DMS53 treated with DMSO at 0.1 percent for 48 hours (cell line): ENCODE data around the gene NDUFA11.
"Not testable (repeated sequence)": the region's sequence is repeated elsewhere in the genome, so short reads cannot be mapped to it uniquely, and the experiment has no call there.

Experiments used
- DNase-seq: peaks from one replicate; lab custom pipeline; 2025; ENCODE audit not compliant: unreplicated experiment; lab: John Stamatoyannopoulos, UW

NDUFA11 gene

GRCh38 chr19:5863030-5863665 lies 40.4 kb downstream of the NDUFA11 start:
- no peak for DNase-seq

- DNase-seq, result no peak
Measured at GRCh38 chr19:5857203-5858081, 46.1 kb downstream of the NDUFA11 start.

DNA sequence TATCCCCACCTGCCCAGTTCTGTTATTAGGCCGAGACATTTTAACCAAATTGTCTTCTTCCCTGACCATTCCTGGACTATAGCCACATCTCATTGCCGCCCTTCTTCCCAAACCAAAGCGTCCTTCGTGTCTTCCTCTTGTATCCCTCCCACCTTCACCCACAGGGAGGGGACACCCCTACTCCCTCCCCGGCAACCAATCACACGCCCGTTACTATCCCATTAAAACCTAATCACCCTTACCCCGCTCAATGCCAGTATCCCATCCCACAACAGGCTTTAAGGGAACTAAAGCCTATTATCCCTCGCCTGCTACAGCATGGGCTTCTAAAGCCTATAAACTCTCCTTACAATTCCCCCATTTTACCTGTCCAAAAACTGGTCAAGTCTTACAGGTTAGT lies 48.4 kb downstream of the NDUFA11 start:
- not testable (repeated sequence) for DNase-seq

- not testable (repeated sequence) for DNase-seq
Measured at GRCh38 chr19:5854121-5854520, 49.5 kb downstream of the NDUFA11 start.

DNA sequence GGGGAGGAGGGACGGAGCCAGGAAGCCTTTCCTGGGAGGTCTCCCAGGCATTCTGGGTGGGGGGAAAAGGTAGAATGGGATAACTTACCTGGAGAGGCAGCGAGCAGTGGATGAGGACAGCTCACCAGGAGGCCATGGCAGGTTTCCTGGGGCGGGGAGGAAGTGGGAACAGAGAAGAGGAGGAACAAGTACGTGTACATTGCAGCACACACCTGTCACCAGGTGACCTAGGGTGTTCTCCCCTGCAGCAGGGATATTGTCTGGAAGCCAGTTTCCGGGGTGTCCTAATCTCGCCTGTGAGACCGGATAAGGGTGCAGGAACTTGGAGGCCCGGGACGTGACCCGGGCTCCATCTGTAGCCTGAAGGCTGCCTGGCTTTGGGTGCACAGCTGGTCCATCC lies 52.3 kb downstream of the NDUFA11 start, which contains the start of gene FUT3:
FUT3 (minus strand) TSS at position 148 of the 400 bp plus-strand sequence.
- no peak for DNase-seq

GRCh38 chr19:5850743-5851293 lies 52.8 kb downstream of the NDUFA11 start:
- no peak for DNase-seq

DNA sequence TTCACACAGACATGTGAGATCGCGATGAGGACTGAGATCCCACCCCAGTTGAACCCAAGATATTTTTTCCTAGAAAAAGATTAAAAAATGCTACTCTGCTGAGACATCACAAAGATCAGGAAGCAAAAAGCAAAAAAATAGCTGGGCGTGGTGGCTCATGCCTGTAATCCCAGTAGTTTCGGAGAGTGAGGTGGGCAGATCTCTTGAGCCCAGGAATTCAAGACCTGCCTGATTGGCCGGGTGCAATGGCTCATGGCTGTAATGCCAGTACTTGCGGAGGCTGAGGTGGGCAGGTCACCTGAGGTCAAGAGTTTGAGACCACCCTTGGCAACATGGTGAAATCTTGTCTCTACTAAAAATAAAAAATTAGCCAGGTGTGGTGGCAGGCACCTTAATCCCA lies 53.4 kb downstream of the NDUFA11 start:
- no peak for DNase-seq

- not testable (repeated sequence) for DNase-seq
Measured at GRCh38 chr19:5848621-5849020, 55.0 kb downstream of the NDUFA11 start.

DNA sequence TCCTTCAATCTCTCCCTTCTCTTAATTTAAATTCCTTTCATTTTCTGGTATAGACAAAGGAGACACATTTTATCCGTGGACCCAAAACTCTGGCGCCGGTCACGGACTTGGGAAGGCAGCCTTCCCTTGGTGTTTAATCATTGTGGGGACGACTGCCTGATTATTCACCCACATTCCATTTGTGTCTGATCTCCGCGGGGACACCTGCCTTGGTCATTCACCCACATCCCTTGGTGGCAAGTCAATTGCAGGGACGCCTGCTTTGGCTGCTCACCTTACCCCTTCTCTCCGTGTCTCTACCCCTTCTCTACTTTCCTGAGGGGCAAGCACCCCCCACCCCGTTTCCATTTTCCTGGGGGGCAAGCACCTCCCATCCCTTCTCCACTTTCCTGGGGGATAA lies 55.7 kb downstream of the NDUFA11 start:
- DNase-seq, result not testable (repeated sequence)
